ENCODE measurements around the gene FASTKD1. TPM values are rescaled to one million over a fixed set of nuclear protein-coding genes. Genes with fewer than 3 reads are reported as not detected.
A peak's percentile ranks its signal among the peaks of the same experiment; 100 is the strongest.
"Not testable (repeated sequence)": the region's sequence is repeated elsewhere in the genome, so short reads cannot be mapped to it uniquely, and the experiment has no call there.

Gene FASTKD1, protein sequence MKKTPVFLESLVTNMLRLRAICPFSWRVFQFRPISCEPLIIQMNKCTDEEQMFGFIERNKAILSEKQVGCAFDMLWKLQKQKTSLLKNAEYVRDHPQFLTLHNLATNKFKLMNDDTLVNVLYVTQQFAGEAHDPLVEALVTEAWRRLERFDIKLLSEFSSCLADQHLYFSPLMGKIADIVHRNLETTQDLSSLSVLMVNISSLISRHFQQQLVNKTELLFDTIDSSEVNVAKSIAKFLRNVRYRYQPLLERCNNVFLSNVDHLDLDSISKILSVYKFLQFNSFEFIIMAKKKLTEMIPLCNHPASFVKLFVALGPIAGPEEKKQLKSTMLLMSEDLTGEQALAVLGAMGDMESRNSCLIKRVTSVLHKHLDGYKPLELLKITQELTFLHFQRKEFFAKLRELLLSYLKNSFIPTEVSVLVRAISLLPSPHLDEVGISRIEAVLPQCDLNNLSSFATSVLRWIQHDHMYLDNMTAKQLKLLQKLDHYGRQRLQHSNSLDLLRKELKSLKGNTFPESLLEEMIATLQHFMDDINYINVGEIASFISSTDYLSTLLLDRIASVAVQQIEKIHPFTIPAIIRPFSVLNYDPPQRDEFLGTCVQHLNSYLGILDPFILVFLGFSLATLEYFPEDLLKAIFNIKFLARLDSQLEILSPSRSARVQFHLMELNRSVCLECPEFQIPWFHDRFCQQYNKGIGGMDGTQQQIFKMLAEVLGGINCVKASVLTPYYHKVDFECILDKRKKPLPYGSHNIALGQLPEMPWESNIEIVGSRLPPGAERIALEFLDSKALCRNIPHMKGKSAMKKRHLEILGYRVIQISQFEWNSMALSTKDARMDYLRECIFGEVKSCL
- 10 to 100 TPM; 57.5 to 58.2 TPM for total RNA-seq

GRCh38 chr2:169573160-169573973, at the start of gene FASTKD1:
Gene FASTKD1 (minus strand): TSS chr2:169573865. CDS start chr2:169572029, 1,836 bp downstream.
- DNase-seq: peak; percentile 87
- Mint-ChIP-seq H3K4me1 (peaks cover 18% of the 10 kb centered on the region), H3K27ac (peak within 1 kb of the TSS; percentile 93), H3K9me3 (no peaks in the 10 kb centered on the region), H3K4me3 (peak within 1 kb of the TSS; percentile 97), H3K36me3 (peaks cover 5% of the 10 kb centered on the region), H3K27me3 (no peaks in the 10 kb centered on the region)

DNA sequence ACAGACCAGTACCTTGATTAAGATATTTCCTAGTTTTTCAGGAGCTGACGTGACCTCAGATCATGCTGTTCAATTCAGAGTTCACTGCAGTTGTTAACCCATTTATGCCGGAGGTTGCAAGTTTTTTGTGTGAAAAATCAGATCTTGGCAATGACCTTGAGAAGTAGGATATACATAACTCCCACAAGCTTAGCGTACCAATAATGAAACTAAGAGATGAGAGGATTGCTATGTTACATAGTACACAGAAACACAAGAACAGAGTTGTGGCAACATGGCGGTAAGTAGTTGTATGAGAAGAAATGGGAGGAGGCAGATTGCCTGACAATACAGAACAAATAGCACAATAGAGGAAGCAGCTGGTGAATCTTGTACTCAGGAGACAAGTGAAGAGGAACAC, 49.6 kb upstream of the FASTKD1 start:
- H3K27ac Mint-ChIP-seq: no peak overlapping the region
- H3K4me1 Mint-ChIP-seq: peaks cover 21% of the 10 kb centered on the region
- H3K9me3 Mint-ChIP-seq: no peaks in the 10 kb centered on the region
- no peaks in the 10 kb centered on the region for H3K27me3 Mint-ChIP-seq
- peaks cover 32% of the 10 kb centered on the region for H3K36me3 Mint-ChIP-seq
- no peak overlapping the region for H3K4me3 Mint-ChIP-seq
- DNase-seq: no peak

DNA sequence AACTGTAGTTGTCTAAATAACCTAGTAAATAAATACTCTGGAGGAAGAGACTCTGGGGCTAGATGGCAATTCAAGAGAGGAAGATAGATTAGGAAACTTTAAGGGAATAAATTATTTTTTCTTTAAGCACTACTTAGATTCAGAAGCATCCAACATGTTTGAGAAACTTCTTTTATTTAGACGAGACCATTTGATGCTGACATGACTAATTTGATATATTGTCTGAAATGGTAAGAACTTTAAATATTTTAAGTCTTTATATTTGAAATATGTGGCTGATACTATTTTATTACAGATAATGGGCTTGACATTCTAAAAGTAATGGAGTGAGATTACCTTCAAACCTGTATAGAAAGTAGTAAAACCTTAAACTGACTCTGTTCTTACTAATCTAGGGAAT, 46.8 kb upstream of the FASTKD1 start:
- H3K27me3 Mint-ChIP-seq: no peaks in the 10 kb centered on the region
- DNase-seq: no peak
- no peak overlapping the region for H3K4me3 Mint-ChIP-seq
- no peak overlapping the region for H3K27ac Mint-ChIP-seq
- peaks cover 55% of the 10 kb centered on the region for H3K36me3 Mint-ChIP-seq
- H3K9me3 Mint-ChIP-seq: peaks cover 8% of the 10 kb centered on the region
- H3K4me1 Mint-ChIP-seq: peaks cover 28% of the 10 kb centered on the region

- Mint-ChIP-seq H3K4me3 (no peak overlapping the region), H3K27me3 (no peaks in the 10 kb centered on the region), H3K27ac (no peak overlapping the region), H3K9me3 (peaks cover 8% of the 10 kb centered on the region), H3K36me3 (peaks cover 59% of the 10 kb centered on the region), H3K4me1 (peaks cover 27% of the 10 kb centered on the region)
- no peak for DNase-seq
Measured at GRCh38 chr2:169619946-169620345, 46.3 kb upstream of the FASTKD1 start.

- H3K4me3 Mint-ChIP-seq, H3K27ac Mint-ChIP-seq, H3K9me3 Mint-ChIP-seq, H3K27me3 Mint-ChIP-seq, DNase-seq: not testable (repeated sequence)
- H3K36me3 Mint-ChIP-seq: peaks cover 75% of the 10 kb centered on the region
- peaks cover 22% of the 10 kb centered on the region for H3K4me1 Mint-ChIP-seq
Measured at GRCh38 chr2:169615982-169616381, 42.3 kb upstream of the FASTKD1 start.

GRCh38 chr2:169613876-169614275, 40.2 kb upstream of the FASTKD1 start:
- DNase-seq: no peak
- Mint-ChIP-seq H3K4me3 (no peak overlapping the region), H3K9me3 (peaks cover 8% of the 10 kb centered on the region), H3K4me1 (peaks cover 13% of the 10 kb centered on the region), H3K36me3 (peaks cover 80% of the 10 kb centered on the region), H3K27ac (no peak overlapping the region), H3K27me3 (no peaks in the 10 kb centered on the region)

GRCh38 chr2:169609264-169609663, 35.6 kb upstream of the FASTKD1 start:
- Mint-ChIP-seq H3K4me1 (peaks cover 2% of the 10 kb centered on the region), H3K36me3 (peaks cover 51% of the 10 kb centered on the region), H3K27ac (no peak overlapping the region), H3K9me3 (no peaks in the 10 kb centered on the region), H3K4me3 (no peak overlapping the region), H3K27me3 (no peaks in the 10 kb centered on the region)
- no peak for DNase-seq

DNA sequence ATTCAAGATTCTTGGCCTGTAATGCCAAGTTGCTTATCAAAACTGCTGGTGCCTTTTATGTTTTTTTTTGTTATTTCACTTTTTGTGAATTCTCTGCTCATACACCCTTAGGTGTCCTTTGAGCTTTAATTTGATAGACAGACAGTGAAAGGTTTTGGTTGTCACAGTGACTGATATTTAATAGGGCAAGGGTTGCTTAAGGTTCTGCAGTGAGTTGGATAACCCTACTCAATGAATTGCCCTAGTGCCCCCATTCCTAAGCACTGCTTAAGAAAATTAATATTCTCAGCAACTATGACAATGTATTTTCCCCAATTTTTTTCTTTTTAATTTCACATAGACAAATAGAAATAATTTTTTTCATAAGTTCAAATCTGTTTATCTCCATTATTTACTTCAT, 25.9 kb upstream of the FASTKD1 start:
- Mint-ChIP-seq H3K4me1 (peaks cover 16% of the 10 kb centered on the region), H3K27ac (no peak overlapping the region), H3K27me3 (no peaks in the 10 kb centered on the region), H3K4me3 (no peak overlapping the region), H3K9me3 (no peaks in the 10 kb centered on the region), H3K36me3 (peaks cover 13% of the 10 kb centered on the region)
- no peak for DNase-seq

GRCh38 chr2:169598982-169599381, 25.3 kb upstream of the FASTKD1 start:
- Mint-ChIP-seq H3K4me3 (no peak overlapping the region), H3K27ac (no peak overlapping the region), H3K9me3 (no peaks in the 10 kb centered on the region), H3K36me3 (peaks cover 11% of the 10 kb centered on the region), H3K27me3 (no peaks in the 10 kb centered on the region), H3K4me1 (peaks cover 16% of the 10 kb centered on the region)
- no peak for DNase-seq

GRCh38 chr2:169596546-169596945, 22.9 kb upstream of the FASTKD1 start:
- H3K27ac Mint-ChIP-seq, DNase-seq, H3K4me3 Mint-ChIP-seq, H3K9me3 Mint-ChIP-seq, H3K27me3 Mint-ChIP-seq: not testable (repeated sequence)
- Mint-ChIP-seq H3K36me3 (peaks cover 11% of the 10 kb centered on the region), H3K4me1 (peaks cover 18% of the 10 kb centered on the region)

DNA sequence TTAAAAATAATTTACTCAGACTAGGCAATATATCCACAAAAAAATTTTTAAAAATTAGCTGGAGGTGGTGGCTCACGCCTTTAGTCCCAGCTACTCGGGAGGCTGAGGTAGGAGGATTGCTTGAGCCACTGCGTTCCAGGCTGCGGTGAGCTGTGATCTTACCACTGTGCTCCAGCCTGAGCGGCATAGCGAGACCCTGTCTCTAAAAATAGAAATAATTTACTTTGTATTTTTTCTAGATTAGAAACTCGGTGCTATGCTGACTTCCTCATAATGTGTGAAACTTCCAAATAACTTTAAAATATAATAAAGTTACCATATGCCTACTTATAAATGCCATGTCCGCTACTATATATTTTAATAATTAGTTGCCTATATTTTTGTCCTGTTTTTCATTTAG, 17.1 kb upstream of the FASTKD1 start:
- Mint-ChIP-seq H3K4me1 (peaks cover 33% of the 10 kb centered on the region), H3K9me3 (no peaks in the 10 kb centered on the region), H3K27me3 (no peaks in the 10 kb centered on the region), H3K4me3 (no peak overlapping the region), H3K36me3 (peaks cover 24% of the 10 kb centered on the region), H3K27ac (no peak overlapping the region)
- no peak for DNase-seq

GRCh38 chr2:169585673-169586072, 12.0 kb upstream of the FASTKD1 start:
- peaks cover 38% of the 10 kb centered on the region for H3K4me1 Mint-ChIP-seq
- H3K27me3 Mint-ChIP-seq: no peaks in the 10 kb centered on the region
- H3K36me3 Mint-ChIP-seq: peaks cover 47% of the 10 kb centered on the region
- H3K4me3 Mint-ChIP-seq: peak overlapping the region; percentile 98
- H3K9me3 Mint-ChIP-seq: peaks cover 13% of the 10 kb centered on the region
- peak overlapping the region; percentile 99 for H3K27ac Mint-ChIP-seq
- no peak for DNase-seq

DNA sequence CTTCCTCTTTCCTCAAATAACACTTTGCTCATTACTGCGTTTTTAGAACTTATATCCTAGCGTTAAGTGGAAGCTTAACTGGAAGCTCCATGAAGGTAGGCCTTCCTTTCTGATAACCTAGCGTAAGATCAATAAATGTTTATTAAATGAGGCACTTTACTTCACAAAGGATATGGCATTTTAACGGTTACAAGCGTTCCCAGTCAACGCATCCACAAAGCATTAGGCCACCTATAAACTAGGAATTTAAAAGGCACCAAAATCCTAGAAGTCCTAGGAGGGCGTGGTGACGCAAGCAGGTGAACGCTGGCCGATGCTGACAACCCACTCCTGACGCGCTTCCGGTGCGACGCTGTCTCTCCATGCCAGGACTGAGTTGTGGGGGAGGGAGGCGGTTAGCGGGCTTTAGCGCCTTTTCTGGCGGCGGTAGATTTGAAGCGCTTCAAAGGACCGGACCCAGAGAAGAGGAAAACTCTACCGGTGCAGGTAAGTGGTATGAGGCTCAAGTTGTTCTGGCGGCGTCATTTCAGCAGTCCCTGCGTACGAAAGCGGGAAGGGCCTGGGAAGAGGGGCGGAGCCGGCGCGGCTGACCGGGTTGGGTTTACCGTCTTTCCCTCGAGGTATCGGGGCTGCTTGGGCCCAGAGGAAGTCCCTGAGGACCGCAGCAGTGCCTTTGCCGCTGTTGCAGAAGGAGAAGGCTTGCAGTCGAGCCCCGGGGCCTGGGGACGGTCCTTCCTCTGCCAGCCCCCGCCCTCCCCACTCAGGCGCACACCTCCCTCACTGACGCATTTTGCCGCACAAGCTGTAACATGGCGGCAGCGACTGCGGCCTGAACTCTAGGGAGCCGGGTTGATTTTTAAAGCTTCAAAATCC, 10.6 kb upstream of the FASTKD1 start, which contains the start of gene PPIG:
Gene PPIG, plus strand, starts transcription at position 347 of the 873 bp plus-strand sequence. CDS start 19,691 bp downstream, outside the sequence.
- H3K27ac Mint-ChIP-seq: peak within 1 kb of the TSS; percentile 99
- H3K4me3 Mint-ChIP-seq: peak within 1 kb of the TSS; percentile 98
- DNase-seq: peak; percentile 86
- no peaks in the 10 kb centered on the region for H3K27me3 Mint-ChIP-seq
- H3K36me3 Mint-ChIP-seq: peaks cover 37% of the 10 kb centered on the region
- peaks cover 29% of the 10 kb centered on the region for H3K4me1 Mint-ChIP-seq
- peaks cover 13% of the 10 kb centered on the region for H3K9me3 Mint-ChIP-seq

DNA sequence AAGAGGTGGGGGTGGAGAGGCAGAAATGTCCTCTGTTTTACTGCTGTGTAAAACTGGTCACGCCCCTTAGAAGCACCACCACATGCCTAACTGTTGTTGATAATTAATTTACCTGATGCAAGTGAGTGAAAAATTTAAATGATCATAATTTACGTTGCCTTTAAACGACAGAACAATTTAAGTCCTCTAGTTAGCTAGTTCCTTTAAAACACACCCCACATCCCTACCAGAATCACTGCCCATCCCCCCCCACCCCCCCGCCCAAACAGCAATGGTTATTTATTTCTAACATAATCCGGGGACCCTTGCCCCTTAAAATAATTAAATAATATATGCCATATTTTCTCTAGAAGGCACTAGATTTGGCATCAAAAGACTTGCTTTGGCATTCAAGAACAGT, 9.9 kb upstream of the FASTKD1 start:
- H3K4me1 Mint-ChIP-seq: peaks cover 27% of the 10 kb centered on the region
- H3K27me3 Mint-ChIP-seq: no peaks in the 10 kb centered on the region
- peaks cover 13% of the 10 kb centered on the region for H3K9me3 Mint-ChIP-seq
- peak overlapping the region; percentile 99 for H3K27ac Mint-ChIP-seq
- no peak for DNase-seq
- H3K36me3 Mint-ChIP-seq: peaks cover 33% of the 10 kb centered on the region
- H3K4me3 Mint-ChIP-seq: no peak overlapping the region
